ENCODE measurements around the gene UBB.

UBB gene

DNA sequence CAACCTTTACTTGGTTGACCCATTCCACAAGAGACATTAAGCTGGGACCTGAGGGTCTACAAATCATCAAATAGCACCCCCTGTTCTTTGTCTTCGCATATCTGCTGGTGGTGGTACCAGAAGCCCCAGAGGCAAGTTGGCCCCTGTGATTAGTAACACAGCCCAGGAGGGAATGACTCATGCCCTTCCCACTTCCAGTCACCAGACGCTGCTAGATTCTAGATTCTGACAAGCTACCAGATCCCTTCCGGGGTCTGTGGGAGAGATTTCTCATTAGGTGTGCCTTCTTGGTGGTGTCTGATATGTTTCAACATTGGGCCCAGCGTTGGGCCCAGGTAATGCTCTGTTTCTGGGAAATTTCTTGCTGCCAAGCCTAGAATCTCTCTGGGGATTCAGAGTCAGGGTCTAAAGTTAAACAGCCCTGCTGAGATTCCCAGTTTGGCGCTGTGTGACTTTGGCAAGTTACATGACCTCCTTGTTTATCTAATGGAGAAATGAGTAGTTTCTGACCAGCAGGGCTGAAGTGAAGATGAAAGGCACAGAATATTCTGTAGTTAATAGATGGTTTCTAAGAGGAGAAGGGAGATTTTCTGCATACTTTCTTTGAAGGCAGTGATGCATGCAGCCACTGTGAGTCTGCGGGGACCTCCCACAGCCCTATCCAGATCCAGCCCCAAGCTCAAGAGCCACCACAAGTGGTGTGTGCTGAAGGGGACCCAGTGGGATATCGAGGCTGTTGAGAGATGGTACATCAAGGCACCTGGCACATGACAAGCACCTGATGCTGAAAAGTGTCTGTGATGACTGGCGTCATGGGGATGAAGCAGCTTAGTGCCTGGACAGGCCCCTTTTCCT lies 38.4 kb downstream of the UBB start:
- peak; percentile 77 for DNase-seq (ENCODE audit: low read depth)

- DNase-seq (ENCODE audit: low read depth): peak; percentile 44
Observed at GRCh38 chr17:16419929-16420271, 39.0 kb downstream of the UBB start.

DNA sequence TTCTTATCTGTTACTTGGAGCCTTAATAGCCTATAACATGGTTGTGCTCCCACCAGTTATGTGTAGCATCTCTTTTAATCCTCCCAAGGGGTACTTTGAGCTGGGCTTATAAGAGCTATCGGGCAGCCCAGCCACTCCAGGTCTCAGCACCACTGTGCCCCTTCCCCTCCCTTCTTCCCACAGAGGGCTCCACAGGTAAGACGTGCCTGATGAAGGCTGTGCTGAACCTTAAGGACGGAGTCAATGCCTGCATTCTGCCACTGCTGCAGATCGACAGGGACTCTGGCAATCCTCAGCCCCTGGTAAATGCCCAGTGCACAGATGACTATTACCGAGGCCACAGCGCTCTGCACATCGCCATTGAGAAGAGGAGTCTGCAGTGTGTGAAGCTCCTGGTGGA lies 41.5 kb downstream of the UBB start:
- DNase-seq (ENCODE audit: low read depth): no peak

DNA sequence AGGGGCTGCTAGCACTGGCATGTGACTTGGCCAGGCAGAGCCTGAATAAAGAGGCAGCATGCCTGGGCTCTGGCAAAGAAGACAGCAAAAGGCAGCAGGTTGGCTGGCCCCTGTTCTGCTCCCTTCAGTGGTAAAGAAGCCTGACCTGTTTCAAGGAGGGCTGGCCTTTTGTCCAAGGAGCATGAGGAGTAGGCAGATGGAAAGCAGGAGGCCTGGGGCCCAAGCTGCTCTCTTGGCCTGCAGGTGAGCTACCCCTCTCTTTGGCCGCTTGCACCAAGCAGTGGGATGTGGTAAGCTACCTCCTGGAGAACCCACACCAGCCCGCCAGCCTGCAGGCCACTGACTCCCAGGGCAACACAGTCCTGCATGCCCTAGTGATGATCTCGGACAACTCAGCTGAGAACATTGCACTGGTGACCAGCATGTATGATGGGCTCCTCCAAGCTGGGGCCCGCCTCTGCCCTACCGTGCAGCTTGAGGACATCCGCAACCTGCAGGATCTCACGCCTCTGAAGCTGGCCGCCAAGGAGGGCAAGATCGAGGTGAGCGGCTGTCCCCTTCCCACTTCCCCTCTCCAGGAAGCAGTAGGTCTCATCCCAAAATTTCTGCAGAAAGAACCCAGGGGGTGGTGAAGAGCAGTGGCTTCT lies 42.5 kb downstream of the UBB start:
- DNase-seq (ENCODE audit: low read depth): no peak

- DNase-seq (ENCODE audit: low read depth): no peak
Observed at GRCh38 chr17:16425202-16425601, 44.3 kb downstream of the UBB start.

DNA sequence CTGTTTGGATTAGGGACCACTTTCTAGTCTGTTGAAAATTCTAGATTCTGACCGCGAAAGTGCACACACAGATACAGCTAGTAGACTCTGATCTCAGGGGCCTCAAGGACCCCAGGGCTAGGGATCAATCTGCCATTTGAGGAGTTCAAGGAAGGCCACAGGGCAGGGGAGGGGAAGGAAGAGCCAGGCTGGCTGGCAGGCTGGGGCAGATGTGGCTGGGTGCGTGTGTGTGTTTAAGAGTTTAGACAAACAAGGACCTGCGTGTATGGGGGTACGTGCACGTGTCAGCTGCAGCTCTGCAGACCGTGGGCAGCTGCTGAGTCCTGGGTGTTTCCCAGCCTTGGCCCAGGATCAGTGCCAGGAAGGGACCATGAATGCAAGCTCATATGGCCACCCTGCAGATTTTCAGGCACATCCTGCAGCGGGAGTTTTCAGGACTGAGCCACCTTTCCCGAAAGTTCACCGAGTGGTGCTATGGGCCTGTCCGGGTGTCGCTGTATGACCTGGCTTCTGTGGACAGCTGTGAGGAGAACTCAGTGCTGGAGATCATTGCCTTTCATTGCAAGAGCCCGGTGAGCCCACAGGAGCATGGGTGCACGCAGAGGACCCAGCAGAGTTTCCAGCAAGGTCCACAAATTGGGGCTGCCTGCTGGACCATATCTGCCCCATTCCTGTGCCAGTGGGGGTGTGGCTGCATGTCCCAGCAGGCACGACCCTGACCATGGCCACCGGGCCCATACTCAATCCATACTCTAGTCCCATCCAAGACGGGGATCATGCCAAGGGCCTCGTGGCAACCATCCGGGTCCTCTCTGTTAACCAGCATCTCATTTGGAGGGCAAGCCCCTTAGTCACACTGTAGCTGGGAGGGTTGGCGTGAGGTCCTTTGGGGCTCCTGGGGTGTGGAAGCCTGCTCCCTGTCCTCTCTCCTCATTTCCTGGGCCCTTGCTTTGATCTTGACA lies 45.1 kb downstream of the UBB start:
- no peak for DNase-seq (ENCODE audit: low read depth)

- no peak for DNase-seq (ENCODE audit: low read depth)
Observed at GRCh38 chr17:16427020-16427419, 46.1 kb downstream of the UBB start.

GRCh38 chr17:16428098-16428882 lies 47.4 kb downstream of the UBB start:
- DNase-seq (ENCODE audit: low read depth): peak; percentile 42

DNA sequence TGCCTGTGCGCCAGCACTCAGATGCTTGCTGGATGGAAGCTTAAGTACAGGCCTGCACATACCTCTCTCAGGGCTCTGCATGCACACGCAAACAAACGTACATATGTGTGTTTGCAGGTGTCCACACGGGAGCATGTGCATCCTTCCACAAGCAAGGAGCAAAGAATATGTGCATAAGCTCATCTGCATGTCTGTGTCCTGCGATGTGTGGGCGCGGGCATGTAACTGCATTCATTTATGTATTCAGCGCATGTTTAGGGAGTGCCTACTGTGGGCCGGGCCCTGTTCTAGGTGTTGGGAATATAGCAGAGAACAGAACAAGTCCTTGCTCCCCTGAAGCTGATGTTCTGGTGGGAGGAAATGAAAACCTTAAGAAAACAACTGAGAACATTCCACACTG lies 48.2 kb downstream of the UBB start:
- DNase-seq (ENCODE audit: low read depth): no peak

- DNase-seq (ENCODE audit: low read depth): no peak
Observed at GRCh38 chr17:16430650-16431049, 49.8 kb downstream of the UBB start.

DNA sequence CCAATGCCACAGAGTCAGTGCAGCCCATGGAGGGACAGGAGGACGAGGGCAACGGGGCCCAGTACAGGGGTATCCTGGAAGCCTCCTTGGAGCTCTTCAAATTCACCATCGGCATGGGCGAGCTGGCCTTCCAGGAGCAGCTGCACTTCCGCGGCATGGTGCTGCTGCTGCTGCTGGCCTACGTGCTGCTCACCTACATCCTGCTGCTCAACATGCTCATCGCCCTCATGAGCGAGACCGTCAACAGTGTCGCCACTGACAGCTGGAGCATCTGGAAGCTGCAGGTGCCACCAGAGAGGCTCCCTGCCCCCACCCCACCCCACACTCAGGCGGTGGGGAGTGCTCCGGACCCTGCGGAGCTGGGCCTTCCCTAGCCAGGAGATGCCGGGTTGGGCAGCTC lies 51.1 kb downstream of the UBB start:
- DNase-seq (ENCODE audit: low read depth): no peak

Data from fibroblast of gingiva (primary cell).